Fibroblast of lung (primary cell): Measurements from ENCODE around the gene VAMP1. TPM values are rescaled to one million over a fixed set of nuclear protein-coding genes. Genes with fewer than 3 reads are reported as not detected.

ENCODE experiments used
- DNase-seq, 2 donors: peaks; one replicate each; pipeline versions ENCODE4 v3.0.0 to v3.0.0-alpha.2; 2010; ENCODE audit warnings: low read depth in 2 of 2
- H2AFZ ChIP-seq: 2 replicates; pipeline ENCODE4 v1.5.1; 2012; ENCODE audit warnings: low read length, control low read depth, inconsistent platforms
- H3K27ac ChIP-seq: 2 replicates; pipeline ENCODE4 v1.5.1; 2011; ENCODE audit warnings: low read length, control low read depth; ENCODE audit not compliant: insufficient read depth
- H3K27me3 ChIP-seq: 2 replicates; pipeline ENCODE4 v1.5.1; 2011; ENCODE audit warnings: mild to moderate bottlenecking, low read length; ENCODE audit not compliant: control insufficient read depth, insufficient read depth
- H3K36me3 ChIP-seq: 2 replicates; pipeline ENCODE4 v1.5.1; 2011; ENCODE audit warnings: low read length; ENCODE audit not compliant: control insufficient read depth, insufficient read depth
- H3K4me1 ChIP-seq: 2 replicates; pipeline ENCODE4 v1.5.1; 2011; ENCODE audit warnings: low read length; ENCODE audit not compliant: control insufficient read depth, insufficient read depth; ENCODE audit errors: extremely low read depth
- H3K4me2 ChIP-seq: 2 replicates; pipeline ENCODE4 v1.5.1; 2011; ENCODE audit warnings: low read length, control low read depth; ENCODE audit not compliant: insufficient read depth; ENCODE audit errors: extremely low read depth
- H3K4me3 ChIP-seq, 4 experiments: fragments of 200-600 bp in 1 of 4; sonication (generic) in 1 of 4; replicated peaks in 1 of 4; 2 replicates each; pipeline ENCODE4 v1.5.1; 2011 to 2016; ENCODE audit warnings: low read length in 4 of 4, low read depth in 3 of 4, mild to moderate bottlenecking in 3 of 4, control low read depth in 2 of 4, inconsistent platforms in 1 of 4, mixed read lengths in 1 of 4; ENCODE audit not compliant: insufficient read depth in 1 of 4; ENCODE audit errors: control extremely low read depth in 1 of 4
- H3K79me2 ChIP-seq: 2 replicates; pipeline ENCODE4 v1.5.1; 2012; ENCODE audit warnings: mild to moderate bottlenecking, low read length, inconsistent platforms; ENCODE audit not compliant: control insufficient read depth, insufficient read depth
- H3K9ac ChIP-seq: 2 replicates; pipeline ENCODE4 v1.5.1; 2011; ENCODE audit warnings: mild to moderate bottlenecking, low read length, control low read depth; ENCODE audit not compliant: insufficient read depth
- H3K9me3 ChIP-seq: 2 replicates; pipeline ENCODE4 v1.5.1; 2012; ENCODE audit warnings: low read depth, low read length; ENCODE audit not compliant: control insufficient read depth, insufficient read depth
- H4K20me1 ChIP-seq: 2 replicates; pipeline ENCODE4 v1.5.1; 2011; ENCODE audit warnings: low read length; ENCODE audit not compliant: control insufficient read depth, insufficient read depth; ENCODE audit errors: extremely low read depth
- EZH2 ChIP-seq: IDR thresholded peaks from 2 replicates; pipeline ENCODE4 v1.5.1; 2012; ENCODE audit warnings: low read length, control low read depth, mild to moderate bottlenecking; ENCODE audit errors: missing control alignments
- polyA plus RNA-seq, 2 donors: library from polyadenylated mRNA; depleted of rRNA in 1 of 2; stranded (reverse) in 1 of 2; unstranded in 1 of 2; fragments of >200 nt; gene quantifications; 2 replicates each; pipeline ENCODE4 v1.2.1, GENCODE V29; 2011 to 2012; ENCODE audit warnings: missing spikeins in 1 of 2
- total RNA-seq: library from RNA; depleted of rRNA; stranded (reverse); fragments of >200 nt; gene quantifications from 2 replicates; pipeline ENCODE4 v1.2.1, GENCODE V29; 2014
- TF ChIP-seq, protein P1 (sequence below), 2 donors: IDR thresholded peaks in 1 of 2; conservative IDR thresholded peaks in 1 of 2; 1 replicate in 1 of 2; 2 replicates in 1 of 2; pipeline ENCODE4 v1.5.1; 2011 to 2012; ENCODE audit warnings: low read length in 2 of 2, control low read depth in 1 of 2, inconsistent platforms in 1 of 2, low read depth in 1 of 2, mild to moderate bottlenecking in 1 of 2

VAMP1 gene
- total and polyA plus RNA-seq, 2 donors (not counting 1 experiment from before 2014, with no cell fraction given): 14.9 to 20.3 TPM

DNA sequence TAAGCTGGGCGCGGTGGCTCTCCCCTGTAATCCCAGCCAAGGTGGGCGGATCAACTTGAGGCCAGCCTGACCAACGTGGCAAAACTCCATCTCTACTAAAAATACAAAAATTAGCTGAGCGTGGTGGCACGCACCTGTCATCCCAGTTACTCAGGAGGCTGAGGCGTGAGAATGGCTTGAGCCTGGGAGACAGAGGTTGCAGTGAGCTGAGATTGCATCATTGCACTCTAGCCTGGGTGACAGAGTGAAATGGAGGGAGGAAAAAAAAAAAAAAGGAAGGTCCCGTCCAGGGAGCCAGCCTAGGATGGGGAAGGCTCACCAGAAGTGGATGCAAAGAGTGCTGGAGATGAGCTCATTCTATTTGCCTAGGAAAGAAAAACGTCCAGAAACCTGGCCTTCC, 27.6 kb downstream of the VAMP1 start:
- H3K79me2 ChIP-seq: no peaks in the 10 kb centered on the region
- no peak overlapping the region for H3K9ac ChIP-seq
- no peaks in the 10 kb centered on the region for H3K27me3 ChIP-seq
- no peaks in the 10 kb centered on the region for H3K36me3 ChIP-seq
- DNase-seq: no peak
- H3K4me1 ChIP-seq: no peaks in the 10 kb centered on the region
- H3K4me2 ChIP-seq: no peak overlapping the region
- no peak overlapping the region for H3K27ac ChIP-seq
- H4K20me1 ChIP-seq: no peaks in the 10 kb centered on the region
- H3K4me3 ChIP-seq: no peak overlapping the region
- H3K9me3 ChIP-seq: no peaks in the 10 kb centered on the region
- H2AFZ ChIP-seq: no peak overlapping the region
- TF ChIP-seq EZH2: no peak
- TF ChIP-seq, protein P1, sequence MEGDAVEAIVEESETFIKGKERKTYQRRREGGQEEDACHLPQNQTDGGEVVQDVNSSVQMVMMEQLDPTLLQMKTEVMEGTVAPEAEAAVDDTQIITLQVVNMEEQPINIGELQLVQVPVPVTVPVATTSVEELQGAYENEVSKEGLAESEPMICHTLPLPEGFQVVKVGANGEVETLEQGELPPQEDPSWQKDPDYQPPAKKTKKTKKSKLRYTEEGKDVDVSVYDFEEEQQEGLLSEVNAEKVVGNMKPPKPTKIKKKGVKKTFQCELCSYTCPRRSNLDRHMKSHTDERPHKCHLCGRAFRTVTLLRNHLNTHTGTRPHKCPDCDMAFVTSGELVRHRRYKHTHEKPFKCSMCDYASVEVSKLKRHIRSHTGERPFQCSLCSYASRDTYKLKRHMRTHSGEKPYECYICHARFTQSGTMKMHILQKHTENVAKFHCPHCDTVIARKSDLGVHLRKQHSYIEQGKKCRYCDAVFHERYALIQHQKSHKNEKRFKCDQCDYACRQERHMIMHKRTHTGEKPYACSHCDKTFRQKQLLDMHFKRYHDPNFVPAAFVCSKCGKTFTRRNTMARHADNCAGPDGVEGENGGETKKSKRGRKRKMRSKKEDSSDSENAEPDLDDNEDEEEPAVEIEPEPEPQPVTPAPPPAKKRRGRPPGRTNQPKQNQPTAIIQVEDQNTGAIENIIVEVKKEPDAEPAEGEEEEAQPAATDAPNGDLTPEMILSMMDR (conservative IDR thresholded peaks at IDR 0.05 in 1 of 2, IDR thresholded peaks at IDR 0.05 in 1 of 2; ENCODE audit: low read depth in 1 of 2, low read length in 2 of 2): no peak

DNA sequence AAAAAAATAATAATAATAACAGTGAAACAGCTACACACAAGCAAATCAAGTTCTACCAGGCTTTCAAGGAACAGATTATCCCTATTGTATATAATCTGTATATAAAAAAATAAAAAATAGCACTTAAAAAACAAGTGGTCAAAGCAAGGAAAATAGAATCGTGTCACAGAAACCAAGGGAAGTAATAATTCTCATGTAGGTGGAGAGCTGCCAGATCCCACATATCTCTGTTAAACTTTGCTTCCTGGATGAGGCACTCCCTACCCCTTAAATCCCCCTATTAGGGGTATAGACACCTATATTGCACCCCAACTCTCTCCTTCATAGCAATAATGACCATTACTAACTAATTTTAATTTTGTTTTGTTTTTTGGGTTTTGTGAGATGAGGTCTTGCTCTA, 30.1 kb downstream of the VAMP1 start:
- TF ChIP-seq, protein P1 (conservative IDR thresholded peaks at IDR 0.05 in 1 of 2, IDR thresholded peaks at IDR 0.05 in 1 of 2; ENCODE audit: low read depth in 1 of 2, low read length in 2 of 2): no peak
- no peak for TF ChIP-seq EZH2
- Histone ChIP-seq H3K4me3 (no peak overlapping the region), H3K36me3 (no peaks in the 10 kb centered on the region), H2AFZ (no peak overlapping the region), H3K9ac (no peak overlapping the region), H3K4me2 (no peak overlapping the region), H3K27me3 (no peaks in the 10 kb centered on the region), H3K4me1 (no peaks in the 10 kb centered on the region), H4K20me1 (no peaks in the 10 kb centered on the region), H3K9me3 (no peaks in the 10 kb centered on the region), H3K79me2 (no peaks in the 10 kb centered on the region), H3K27ac (no peak overlapping the region)
- no peak for DNase-seq

DNA sequence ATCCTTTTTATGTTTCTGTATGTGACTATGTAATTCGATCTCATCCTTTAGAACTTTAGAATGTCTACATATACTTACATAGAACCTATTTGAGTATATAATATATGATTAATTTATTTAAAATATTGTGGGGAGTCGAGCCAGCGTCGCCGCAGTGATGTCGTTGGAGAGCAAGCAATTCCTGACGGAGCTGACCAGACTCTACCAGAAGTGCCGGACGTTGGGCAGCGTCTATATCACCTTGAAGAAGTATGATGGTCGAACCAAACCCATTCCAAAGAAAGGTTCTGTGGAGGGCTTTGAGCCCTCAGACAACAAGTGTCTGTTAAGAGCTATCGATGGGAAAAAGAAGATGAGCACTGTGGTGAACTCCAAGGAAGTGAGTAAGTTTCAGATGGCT, 32.1 kb downstream of the VAMP1 start:
- no peak overlapping the region for H3K4me3 ChIP-seq
- H2AFZ ChIP-seq: no peak overlapping the region
- no peak overlapping the region for H3K27ac ChIP-seq
- TF ChIP-seq, protein P1 (conservative IDR thresholded peaks at IDR 0.05 in 1 of 2, IDR thresholded peaks at IDR 0.05 in 1 of 2; ENCODE audit: low read depth in 1 of 2, low read length in 2 of 2): no peak
- no peak for TF ChIP-seq EZH2
- no peaks in the 10 kb centered on the region for H3K9me3 ChIP-seq
- H3K36me3 ChIP-seq: no peaks in the 10 kb centered on the region
- H4K20me1 ChIP-seq: no peaks in the 10 kb centered on the region
- H3K27me3 ChIP-seq: no peaks in the 10 kb centered on the region
- no peaks in the 10 kb centered on the region for H3K79me2 ChIP-seq
- no peaks in the 10 kb centered on the region for H3K4me1 ChIP-seq
- no peak for DNase-seq
- H3K4me2 ChIP-seq: no peak overlapping the region
- H3K9ac ChIP-seq: no peak overlapping the region
